ENCODE data around the gene CTU2. TPM values are rescaled to one million over a fixed set of nuclear protein-coding genes. Genes with fewer than 3 reads are reported as not detected.

Gene CTU2
- polyA plus RNA-seq, 1 experiment = 6.5 TPM

GRCh38 chr16:88662222-88662842 lies 44.0 kb upstream of the CTU2 start:
- Histone ChIP-seq H3K27me3 (ENCODE audit: control insufficient read depth, insufficient read depth, low read length) (no peaks in the 10 kb centered on the region), H3K4me3 (ENCODE audit: low read depth, low read length) (peak overlapping the region; percentile 84), H3K27ac (ENCODE audit: low read depth, low read length) (no peak overlapping the region), H3K9me3 (ENCODE audit: control insufficient read depth, insufficient read depth, low read length) (no peaks in the 10 kb centered on the region; the same call in 1 of the 2 replicates)
- ChIA-PET CTCF (interaction anchor here (1.0 kb wide), 1 partner anchor 75 kb away, joined by 4 read pairs; no protein-coding TSS in a partner anchor), POLR2A (interaction anchor here (0.7 to 1.6 kb wide), 4 partner anchors 13 to 92 kb away, joined by 3 to 4 read pairs (median 3); partner anchors contain the start of gene ZC3H18)
- no peak for TF ChIP-seq CTCF (IDR thresholded peaks at IDR 0.05; ENCODE audit: low read depth, low read length)
- no peak for DNase-seq (ENCODE audit: low read depth, low spot score)

- ChIA-PET POLR2A (interaction anchor here (0.6 to 1.6 kb wide), 5 partner anchors 12 to 93 kb away, joined by 3 to 10 read pairs (median 3); partner anchors contain the start of gene ZC3H18), CTCF (interaction anchor here (0.8 to 1.0 kb wide), 2 partner anchors 22 to 75 kb away, joined by 3 to 4 read pairs; no protein-coding TSS in a partner anchor)
- DNase-seq (ENCODE audit: low read depth, low spot score) = peak; percentile 95
- H3K27ac ChIP-seq (ENCODE audit: low read depth, low read length) = no peak within 1 kb of the TSS
- 0 out of 2 replicates have a peak, but pooled peaks have one; percentile 8 for TF ChIP-seq CTCF (IDR thresholded peaks at IDR 0.05; ENCODE audit: low read depth, low read length)
- peak within 1 kb of the TSS; percentile 97 for H3K4me3 ChIP-seq (ENCODE audit: low read depth, low read length)
- H3K27me3 ChIP-seq (ENCODE audit: control insufficient read depth, insufficient read depth, low read length) = no peaks in the 10 kb centered on the region
- H3K9me3 ChIP-seq (ENCODE audit: control insufficient read depth, insufficient read depth, low read length) = no peaks in the 10 kb centered on the region; the same call in 1 of the 2 replicates
These were observed 43.3 kb upstream of the CTU2 start, which contains the start of gene MVD for GRCh38 chr16:88662843-88663606. Gene MVD, minus strand, starts transcription at chr16:88663091. Its CDS starts 11 bp downstream, at chr16:88663080.

- CTCF ChIA-PET = interaction anchor here (0.7 kb wide), 1 partner anchor 9 kb away, joined by 3 read pairs; no protein-coding TSS in a partner anchor
- no peak for TF ChIP-seq CTCF (IDR thresholded peaks at IDR 0.05; ENCODE audit: low read depth, low read length)
- Histone ChIP-seq H3K4me3 (ENCODE audit: low read depth, low read length) (no peak overlapping the region), H3K27ac (ENCODE audit: low read depth, low read length) (no peak overlapping the region), H3K27me3 (ENCODE audit: control insufficient read depth, insufficient read depth, low read length) (no peaks in the 10 kb centered on the region), H3K9me3 (ENCODE audit: control insufficient read depth, insufficient read depth, low read length) (no peaks in the 10 kb centered on the region; the same call in 1 of the 2 replicates)
- DNase-seq (ENCODE audit: low read depth, low spot score) = no peak
- POLR2A ChIA-PET = no interaction called here
These were observed 41.2 kb upstream of the CTU2 start for GRCh38 chr16:88665148-88665547.

- no peak for DNase-seq (ENCODE audit: low read depth, low spot score)
- ChIA-PET POLR2A (no interaction called here), CTCF (interaction anchor here (0.7 kb wide), 1 partner anchor 8 kb away, joined by 3 read pairs; no protein-coding TSS in a partner anchor)
- no peak for TF ChIP-seq CTCF (IDR thresholded peaks at IDR 0.05; ENCODE audit: low read depth, low read length)
- Histone ChIP-seq H3K27ac (ENCODE audit: low read depth, low read length) (no peak overlapping the region), H3K27me3 (ENCODE audit: control insufficient read depth, insufficient read depth, low read length) (no peaks in the 10 kb centered on the region), H3K9me3 (ENCODE audit: control insufficient read depth, insufficient read depth, low read length) (no peaks in the 10 kb centered on the region; the same call in 1 of the 2 replicates), H3K4me3 (ENCODE audit: low read depth, low read length) (no peak overlapping the region)
These were observed 40.7 kb upstream of the CTU2 start for GRCh38 chr16:88665570-88665969.
